A172 (cell line): ENCODE measurements around the gene HES4. TPM values are rescaled to one million over a fixed set of nuclear protein-coding genes. Genes with fewer than 3 reads are reported as not detected.

Source experiments
- DNase-seq: peaks from one replicate; pipeline ENCODE4 v3.0.0-alpha.2; 2015; ENCODE audit warnings: low spot score
- total RNA-seq: library from RNA; depleted of rRNA; stranded (reverse); fragments of >200 nt; shearing (Covaris generic); gene quantifications from 2 replicates; pipeline ENCODE4 v1.2.3, GENCODE V29; 2014

HES4 gene
- total RNA-seq, 1 experiment from 2014 or later, result 10.0 TPM

DNA sequence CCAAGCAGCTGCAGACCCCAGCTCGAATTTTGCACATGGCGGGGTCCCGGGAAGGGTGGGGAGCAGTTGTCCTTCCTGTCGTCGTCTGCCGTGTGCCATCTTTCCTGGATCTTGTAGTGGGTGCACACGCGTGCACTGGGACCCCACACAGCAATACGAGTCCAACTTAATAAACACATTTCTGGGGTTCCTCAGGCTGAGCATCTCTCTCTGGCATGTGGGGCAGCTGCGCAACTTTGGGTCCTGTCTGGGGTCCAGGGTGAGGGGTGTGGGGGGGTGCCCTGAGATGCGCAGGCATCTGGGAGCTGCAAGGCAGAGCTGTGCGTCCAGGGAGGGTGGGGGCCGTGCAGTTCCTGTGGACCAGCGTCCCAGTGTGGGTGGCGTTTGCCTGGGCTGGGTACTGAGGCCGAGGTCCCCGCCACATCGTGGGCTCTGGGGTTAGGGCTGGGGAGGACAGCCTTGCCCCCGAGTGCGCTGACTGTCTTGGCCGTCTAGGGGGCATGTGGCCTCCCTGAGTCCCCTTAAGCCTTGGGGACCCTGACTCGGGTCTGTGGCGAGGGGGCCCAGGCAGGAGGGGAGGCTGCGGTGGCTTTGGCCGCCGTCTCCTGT lies 34.3 kb downstream of the HES4 start:
- no peak for DNase-seq

DNA sequence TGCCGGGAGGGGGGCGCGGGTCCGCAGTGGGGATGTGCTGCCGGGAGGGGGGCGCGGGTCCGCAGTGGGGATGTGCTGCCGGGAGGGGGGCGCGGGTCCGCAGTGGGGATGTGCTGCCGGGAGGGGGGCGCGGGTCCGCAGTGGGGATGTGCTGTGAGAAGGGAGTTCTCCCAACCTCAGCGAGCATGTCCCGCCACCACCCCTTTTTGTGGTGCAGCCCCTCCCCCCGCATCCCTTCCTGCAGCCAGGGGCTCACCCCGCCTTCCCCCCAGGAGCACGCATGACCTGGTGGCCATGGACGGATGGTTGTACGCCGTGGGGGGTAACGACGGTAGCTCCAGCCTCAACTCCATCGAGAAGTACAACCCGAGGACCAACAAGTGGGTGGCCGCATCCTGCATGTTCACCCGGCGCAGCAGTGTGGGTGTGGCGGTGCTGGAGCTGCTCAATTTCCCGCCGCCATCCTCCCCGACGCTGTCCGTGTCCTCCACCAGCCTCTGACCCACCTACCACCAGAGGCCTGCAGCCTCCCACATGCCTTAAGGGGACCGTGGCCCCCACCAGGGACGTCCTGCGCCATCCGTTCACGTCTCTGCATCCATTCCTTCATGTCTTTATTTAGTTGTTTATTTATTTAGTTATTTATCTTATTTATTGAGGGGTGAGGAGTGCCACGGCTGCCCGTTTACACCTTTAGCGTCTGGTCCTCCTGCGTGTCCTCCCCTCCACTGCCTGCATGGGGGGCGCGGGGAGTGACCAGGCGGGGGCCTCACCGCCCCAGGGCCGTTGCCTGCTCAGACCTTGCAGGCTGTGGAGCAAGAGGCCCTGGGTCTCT lies 35.0 kb downstream of the HES4 start:
- no peak for DNase-seq

DNA sequence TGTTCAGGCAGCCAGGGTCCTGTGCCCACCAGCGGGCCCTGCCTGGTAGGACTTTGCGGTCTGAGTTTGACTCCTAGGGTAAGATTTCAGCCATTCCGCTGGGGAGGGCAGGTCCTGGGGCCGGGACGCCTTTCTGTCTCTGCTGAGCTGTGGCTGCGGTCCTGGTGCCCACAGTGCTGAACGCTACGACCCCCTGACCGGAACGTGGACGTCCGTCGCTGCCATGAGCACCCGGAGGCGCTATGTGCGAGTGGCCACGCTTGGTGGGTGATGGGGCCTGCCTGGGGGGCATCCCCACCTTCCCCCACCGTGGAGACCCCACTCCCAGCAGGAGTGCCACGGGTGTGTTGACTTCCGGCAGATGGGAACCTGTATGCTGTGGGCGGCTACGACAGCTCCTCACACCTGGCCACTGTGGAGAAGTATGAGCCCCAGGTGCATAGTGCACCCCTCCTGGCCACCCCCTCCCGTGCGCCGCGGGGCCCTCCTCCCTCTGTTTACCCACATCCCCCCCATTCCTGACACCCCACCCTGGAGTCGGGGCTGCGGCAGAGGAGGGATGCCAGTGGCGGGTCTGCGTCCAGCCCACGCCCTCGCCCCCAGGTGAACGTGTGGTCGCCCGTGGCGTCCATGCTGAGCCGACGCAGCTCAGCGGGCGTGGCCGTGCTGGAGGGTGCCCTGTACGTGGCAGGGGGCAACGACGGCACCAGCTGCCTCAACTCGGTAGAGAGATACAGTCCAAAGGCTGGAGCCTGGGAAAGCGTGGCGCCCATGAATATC lies 36.0 kb downstream of the HES4 start:
- no peak for DNase-seq

DNA sequence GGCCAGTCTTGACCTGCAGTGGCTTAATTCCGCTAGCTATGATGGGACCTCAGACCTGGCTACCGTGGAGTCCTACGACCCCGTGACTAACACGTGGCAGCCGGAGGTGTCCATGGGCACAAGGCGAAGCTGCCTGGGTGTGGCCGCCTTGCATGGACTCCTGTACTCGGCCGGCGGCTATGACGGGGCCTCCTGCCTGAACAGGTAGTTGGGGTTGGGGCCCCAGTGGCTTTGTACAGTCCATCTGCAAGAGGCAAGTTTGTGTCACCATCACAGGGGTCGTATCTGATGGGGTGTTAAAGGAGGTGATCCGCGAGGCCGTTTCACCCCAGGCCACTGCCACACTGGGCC lies 36.6 kb downstream of the HES4 start:
- no peak for DNase-seq

DNA sequence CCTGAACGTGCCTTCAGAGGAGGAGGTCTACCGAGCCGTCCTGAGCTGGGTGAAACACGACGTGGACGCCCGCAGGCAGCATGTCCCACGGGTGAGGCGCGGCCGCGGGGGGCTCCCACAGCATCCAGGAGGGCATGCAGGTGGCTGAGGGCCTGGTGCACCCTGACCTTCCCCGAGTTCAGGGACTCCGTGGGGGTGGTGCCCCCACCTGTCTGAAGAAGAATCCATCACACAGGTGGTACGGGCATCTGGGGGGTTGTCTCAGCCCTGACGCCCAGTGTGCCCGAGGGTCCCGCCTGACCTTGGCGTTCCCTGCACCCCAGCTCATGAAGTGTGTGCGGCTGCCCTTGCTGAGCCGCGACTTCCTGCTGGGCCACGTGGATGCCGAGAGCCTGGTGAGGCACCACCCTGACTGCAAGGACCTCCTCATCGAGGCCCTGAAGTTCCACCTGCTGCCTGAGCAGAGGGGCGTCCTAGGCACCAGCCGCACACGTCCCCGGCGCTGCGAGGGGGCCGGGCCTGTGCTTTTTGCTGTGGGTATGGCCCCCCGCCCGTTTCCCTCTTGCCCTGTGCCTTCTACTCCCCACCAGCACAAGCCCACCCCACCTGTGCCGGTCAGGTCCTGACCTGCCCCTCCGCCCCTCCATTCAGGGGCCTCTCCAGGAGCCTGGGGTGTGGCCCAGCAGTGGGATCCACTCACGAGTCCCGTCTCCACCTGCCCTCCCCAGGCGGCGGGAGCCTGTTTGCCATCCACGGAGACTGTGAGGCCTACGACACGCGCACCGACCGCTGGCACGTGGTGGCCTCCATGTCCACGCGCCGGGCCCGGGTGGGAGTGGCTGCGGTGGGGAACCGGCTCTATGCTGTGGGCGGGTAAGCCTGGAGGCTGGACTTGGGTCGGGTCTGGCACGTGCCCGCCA lies 37.3 kb downstream of the HES4 start:
- DNase-seq, result no peak

DNA sequence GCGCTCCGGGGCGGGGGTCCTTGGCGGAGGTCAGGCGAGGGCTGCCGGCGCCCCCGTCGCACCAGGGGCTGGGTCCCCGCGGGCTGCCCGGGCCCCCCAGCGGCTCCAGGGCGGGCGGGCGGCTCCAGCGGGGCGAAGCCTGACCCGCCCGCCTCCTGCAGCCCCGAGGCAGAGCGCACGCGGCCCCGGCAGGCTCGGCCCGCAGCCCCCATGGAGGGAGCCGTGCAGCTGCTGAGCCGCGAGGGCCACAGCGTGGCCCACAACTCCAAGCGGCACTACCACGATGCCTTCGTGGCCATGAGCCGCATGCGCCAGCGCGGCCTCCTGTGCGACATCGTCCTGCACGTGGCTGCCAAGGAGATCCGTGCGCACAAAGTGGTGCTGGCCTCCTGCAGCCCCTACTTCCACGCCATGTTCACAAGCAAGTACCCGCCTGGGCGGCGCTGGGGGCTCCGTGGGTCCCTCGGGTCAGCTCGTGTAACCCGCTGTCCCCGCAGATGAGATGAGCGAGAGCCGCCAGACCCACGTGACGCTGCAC lies 38.7 kb downstream of the HES4 start:
- no peak for DNase-seq

DNA sequence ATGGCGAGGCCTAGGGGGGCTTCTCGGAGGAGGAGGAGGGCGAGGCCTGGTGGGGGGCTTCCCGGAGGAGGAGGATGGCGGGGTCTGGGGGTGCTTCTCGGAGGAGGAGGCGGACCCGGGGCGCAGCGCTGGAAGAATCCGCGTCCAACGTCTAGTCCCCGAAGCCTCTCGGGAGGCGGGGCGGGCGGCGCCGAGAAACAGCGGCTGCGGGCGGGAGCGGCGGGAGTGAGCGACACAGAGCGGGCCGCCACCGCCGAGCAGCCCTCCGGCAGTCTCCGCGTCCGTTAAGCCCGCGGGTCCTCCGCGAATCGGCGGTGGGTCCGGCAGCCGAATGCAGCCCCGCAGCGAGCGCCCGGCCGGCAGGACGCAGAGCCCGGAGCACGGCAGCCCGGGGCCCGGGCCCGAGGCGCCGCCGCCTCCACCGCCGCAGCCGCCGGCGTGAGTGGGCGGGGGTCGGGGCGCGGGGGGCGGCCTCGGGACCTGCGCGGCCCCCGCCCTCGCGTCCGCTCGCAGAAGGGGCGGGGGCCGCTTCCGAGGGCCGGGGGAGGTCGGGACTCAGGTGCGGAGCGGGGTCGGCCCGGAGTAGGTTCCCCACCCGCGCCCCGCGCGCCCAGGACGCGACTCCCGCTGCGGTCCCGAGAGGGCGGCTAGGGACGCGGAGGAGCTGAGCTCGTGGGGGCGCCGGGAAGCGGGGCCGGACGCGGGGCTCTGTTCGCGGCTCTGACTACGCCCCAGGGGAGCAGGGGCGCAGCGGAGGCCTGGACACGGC lies 39.4 kb downstream of the HES4 start, which contains the start of gene KLHL17:
Gene KLHL17, plus strand, starts transcription at position 222 of the 769 bp plus-strand sequence. Its CDS starts 110 bp downstream, at position 332.
- DNase-seq, result no peak

DNA sequence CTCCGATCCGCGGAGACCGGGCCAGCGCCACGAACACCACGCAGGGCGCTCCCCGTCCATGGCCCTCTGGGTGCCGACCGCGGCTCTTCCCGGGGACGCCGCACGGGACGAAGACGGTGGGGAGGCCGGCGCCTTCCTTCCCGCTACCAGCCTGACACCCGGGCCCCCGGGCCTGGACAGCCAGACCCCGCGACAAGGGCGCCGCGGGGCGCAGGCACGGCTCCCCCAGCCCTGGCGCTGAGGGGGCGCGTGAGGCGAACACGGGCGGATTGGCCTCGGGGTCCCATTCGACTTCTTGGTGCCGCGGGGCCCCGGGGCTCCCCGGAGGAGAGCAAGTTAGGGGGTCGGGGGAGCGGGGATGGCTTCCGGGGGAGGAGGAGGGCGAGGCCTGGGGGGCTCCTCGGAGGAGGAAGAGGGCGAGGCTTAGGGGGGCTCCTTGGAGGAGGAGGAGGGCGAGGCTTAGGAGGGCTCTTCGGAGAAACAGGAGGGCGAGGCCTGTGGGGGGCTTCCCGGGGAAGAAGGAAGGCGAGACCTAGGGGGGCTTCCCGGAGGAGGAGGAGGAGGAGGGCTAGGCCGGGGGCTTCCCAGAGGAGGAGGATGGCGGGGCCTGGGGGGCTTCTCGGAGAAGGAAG lies 40.0 kb downstream of the HES4 start:
- no peak for DNase-seq

DNA sequence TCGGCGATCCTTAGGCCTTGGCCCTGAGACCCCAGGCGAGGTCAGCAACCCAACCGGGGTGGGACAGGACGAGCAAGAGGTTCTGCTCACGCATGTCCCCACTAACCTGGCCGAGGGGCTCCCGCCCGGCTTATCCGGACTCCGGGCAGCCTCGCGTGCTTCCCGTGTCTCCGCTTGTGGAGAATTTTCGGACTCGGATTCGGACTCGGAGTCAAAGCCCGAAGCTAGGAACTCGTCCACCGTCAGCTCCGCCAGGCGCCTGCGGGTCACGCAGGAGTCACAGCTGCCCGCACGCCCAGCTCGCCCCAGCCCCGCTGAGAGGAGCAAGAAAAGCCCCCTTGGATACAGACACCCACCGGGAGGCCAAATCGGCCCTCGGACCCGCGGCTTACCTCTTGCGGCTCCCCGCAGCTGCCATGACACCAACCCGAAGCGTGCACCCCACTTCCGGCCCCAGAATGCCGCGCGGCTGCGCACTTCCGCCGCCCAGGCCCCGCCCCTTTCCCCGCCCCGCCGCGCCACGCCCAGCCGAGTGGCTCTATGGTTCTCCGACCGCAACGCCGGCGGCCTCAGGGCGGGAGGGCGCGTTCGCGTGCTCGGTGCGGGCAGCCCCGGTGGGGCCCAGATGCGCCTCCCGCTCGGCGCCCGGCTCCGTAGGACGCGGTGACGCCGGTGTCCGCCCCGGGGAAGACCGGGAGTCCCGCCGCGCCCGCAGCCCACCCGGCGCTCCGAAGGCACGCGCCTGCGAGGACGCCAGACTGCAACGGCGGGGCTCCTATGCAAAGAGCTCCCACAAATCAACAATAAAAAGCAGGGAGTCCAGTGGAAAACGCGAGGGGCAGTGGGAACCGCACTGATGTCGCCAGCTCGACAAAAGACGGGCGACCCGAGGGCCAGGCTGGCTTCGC lies 40.8 kb downstream of the HES4 start, which contains the start of gene NOC2L:
Gene NOC2L, minus strand, starts transcription at position 434 of the 908 bp plus-strand sequence. Its CDS starts 16 bp downstream, at position 418.
- DNase-seq, result peak; percentile 47

DNA sequence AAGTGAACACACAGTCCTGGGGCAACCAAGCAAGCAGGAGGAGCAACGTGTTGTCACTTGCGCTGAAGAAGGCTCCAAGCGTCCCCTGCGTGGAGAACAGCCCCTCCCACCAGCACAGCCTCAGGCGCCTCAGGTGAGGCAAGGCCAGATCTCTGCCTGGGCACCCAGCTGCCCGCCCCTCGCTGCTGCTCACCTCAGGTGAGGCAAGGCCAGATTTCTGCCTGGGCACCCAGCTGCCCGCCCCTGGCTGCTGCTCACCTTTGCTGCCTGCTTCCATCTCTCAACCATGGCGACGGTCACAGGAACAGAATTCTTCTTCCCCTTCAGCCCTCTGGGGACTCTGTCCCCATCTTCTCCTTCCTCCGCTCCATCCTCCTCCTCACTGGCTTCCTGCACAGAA lies 43.3 kb downstream of the HES4 start:
- DNase-seq, result no peak

DNA sequence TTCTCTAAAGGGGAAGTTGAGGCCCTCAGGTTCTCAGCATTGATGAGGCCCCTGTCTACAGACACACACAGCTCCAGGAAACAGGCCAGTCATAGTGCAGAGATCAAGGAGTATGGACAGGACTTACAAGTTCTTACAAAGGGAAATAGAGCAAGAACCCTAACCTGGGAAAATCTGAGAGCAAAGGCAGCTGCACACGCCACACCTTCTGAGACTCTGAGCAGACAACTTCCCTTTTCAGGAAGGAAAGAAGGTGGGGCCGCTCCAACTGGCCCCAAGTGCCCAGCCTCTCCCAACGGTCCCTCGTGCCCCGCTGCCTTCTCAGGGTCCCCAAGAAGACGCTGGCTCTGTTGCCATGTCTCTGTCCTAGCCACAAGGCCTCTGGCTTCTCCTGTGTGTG lies 44.4 kb downstream of the HES4 start:
- DNase-seq, result no peak

DNA sequence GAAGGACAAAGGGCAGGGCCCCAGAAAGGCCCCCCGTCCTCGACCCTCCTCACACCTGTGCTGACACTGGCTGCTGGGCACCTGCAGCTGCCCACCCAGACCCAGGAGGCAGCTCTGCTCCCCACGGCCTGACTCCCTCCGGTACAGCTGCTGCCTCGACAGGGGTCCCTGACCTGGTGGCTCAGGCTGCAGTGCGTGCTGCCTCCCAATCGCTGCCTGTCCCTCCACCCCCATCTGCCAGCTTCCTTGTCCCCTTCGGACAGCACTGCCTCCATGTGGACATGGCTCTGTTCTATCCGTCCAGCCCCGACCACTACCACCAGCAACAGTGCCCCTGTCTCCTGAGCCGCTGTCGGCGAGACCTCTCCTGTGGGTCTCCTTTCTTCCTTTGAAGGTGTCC lies 45.0 kb downstream of the HES4 start:
- DNase-seq, result no peak

DNA sequence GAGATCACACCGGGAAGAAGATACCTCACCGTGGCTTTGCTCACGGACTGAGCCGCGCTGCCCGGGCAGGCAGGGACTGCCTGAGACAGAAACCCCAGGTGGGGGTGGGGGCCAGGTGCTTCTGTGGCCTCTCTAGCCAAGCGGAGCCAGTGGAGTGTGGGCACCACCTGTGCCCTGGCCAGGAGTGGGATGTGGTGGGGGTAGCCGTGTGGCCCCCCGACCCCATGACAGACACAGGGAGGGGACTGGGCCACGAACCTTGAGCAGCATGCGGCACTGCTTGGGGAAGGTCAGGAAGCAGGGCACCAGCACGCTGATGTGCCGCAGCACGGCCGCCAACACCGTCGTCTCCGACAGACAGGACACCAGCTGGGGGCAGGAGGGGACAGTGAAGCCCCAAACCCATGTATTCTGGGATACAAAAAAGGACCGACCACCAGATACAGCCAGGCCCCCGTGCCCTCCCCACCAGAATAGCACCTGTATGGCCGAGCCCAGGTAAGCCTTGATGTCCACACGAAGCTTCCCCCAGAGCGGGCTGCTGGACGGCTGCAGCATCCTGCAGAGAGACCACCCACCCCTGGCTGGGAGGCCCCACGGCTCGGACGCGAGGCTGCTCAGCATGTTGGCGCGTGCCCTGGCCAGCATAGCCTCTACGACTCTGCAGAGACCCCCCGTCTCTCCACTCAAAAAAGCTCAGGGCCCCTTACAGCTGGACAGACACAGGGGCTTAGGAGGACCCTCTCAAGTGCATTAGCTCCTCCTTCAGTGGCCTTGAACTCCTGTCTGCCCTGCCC lies 46.2 kb downstream of the HES4 start:
- DNase-seq, result no peak

DNA sequence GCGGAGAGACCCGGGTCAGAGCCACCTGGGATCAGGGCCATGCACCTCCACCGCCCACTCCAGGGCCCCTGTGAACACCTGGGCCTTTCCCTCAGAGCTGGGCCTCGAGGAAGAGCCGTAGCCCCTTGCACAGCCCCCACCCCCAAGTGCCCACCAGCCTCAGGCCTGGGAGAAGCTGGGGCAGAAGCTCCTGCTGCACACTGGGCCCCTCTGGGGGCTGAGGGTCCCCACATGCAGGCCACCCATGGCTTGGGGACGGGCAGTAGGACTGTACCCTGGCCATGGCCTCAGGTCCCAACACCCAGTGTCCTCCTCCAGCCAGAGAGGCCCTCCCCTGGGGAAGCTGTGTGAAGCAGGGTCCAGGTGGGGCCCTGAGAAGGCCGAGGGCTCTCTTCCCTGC lies 47.3 kb downstream of the HES4 start:
- DNase-seq, result no peak

DNA sequence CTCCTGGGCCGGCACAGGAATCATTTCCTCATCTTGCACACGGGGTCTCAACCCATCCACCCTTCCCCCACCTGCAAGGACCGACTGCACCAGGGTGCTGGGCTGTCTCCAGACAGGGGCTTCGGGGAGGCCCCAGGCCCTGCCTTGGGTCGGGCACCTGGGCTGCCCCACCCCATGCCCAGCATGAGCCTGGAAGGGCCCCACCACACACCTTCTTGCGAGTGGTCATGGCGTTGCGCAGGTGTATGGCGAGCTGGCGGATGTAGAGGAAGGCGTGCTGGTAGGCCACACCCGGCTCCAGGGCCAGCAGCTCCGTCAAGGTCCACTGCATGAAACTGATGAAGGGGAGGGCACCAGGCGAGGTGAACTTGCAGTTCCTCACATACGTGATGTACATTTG lies 47.7 kb downstream of the HES4 start:
- no peak for DNase-seq

DNA sequence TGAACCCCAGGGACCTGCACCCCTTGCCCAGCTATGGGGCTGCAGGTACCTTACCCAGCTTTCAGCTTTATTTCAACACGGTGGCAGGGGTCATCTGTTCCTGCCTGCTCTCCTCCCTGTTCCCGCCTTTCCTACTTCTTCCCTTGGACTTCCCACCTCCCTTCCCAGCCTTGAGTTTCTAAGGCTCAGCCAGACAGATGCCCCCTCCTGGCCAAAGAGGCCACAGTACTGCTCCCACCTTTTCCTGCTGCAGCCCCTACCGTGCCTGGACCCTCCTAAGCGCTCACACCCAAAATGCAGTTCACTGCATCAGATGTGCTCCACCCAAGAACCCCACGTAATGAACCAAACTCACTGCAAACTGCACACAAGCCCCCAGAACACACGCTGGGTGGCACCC lies 48.5 kb downstream of the HES4 start:
- no peak for DNase-seq

DNA sequence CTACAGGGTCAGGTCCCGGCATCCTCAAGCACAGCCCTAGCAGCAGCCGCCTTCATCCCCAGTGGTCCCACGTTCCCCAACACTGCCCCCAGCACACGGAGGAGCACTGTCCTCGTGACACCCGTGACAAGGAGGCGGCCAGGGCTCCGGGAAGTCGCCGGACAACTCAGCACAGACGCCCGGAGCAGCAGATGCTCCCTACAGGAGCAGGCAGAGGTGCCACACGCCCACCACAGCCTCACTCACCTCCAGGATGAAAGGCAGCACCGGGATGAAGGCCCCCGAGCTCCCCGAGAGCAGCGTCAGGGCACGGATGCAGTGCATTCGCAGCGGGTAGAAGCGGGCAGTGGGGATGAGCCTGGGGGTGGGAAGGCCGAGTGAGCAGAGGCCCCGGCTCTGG lies 49.0 kb downstream of the HES4 start:
- no peak for DNase-seq

DNA sequence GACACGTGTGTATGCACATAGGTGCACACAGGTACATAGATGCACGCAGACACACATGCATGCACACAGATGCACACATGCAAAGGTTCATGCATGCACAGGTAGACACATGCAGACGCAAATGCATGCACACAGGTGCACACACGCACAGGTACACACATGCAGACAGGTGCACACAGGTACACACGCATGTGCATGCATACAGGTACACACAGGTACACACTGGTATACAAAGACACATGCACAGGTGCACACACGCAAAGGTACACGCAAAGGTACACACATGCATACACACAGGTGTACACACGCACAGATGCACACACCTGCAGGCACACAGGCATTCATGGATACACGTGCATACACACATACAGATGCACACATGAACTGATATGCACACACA lies 49.6 kb downstream of the HES4 start:
- no peak for DNase-seq
